Upper lobe of right lung (tissue), 1 donor: ENCODE results near the gene DPEP3. TPM values are rescaled to one million over a fixed set of nuclear protein-coding genes. Genes with fewer than 3 reads are reported as not detected.

Source experiments
- ATAC-seq: fragments of 200-7000 bp; cut with Tn5 transposase; one replicate; pipeline ENCODE4 v1.9.1; 2020; ENCODE audit warnings: mild to moderate bottlenecking, moderate library complexity
- DNase-seq: peaks from one replicate; pipeline ENCODE4 v3.0.0-alpha.2; 2020
- H3K27ac ChIP-seq: fragments of 200-600 bp; one replicate; pipeline ENCODE4 v1.8.0; 2022
- H3K27me3 ChIP-seq: fragments of 200-600 bp; one replicate; pipeline ENCODE4 v1.8.0; 2022; ENCODE audit warnings: mild to moderate bottlenecking
- H3K36me3 ChIP-seq: fragments of 200-600 bp; one replicate; pipeline ENCODE4 v1.8.0; 2022
- H3K4me1 ChIP-seq: fragments of 200-600 bp; one replicate; pipeline ENCODE4 v1.8.0; 2022
- H3K4me3 ChIP-seq: fragments of 200-600 bp; one replicate; pipeline ENCODE4 v1.8.0; 2022; ENCODE audit warnings: mild to moderate bottlenecking
- H3K9me3 ChIP-seq: fragments of 200-600 bp; one replicate; pipeline ENCODE4 v1.8.0; 2022
- intact Hi-C: fragments of 100-400 bp; cut with DNase I; formaldehyde crosslinking; loops from one replicate; pipeline ENCODE4 v1.11.0; 2022
- total RNA-seq: library from RNA; stranded (reverse); fragmentation: NEBNext Ultra II Directional; extraction: Animal tissue kit (Norgen Biotek cat#: 25700); gene quantifications from one replicate; pipeline ENCODE4 v1.2.1, GENCODE V29; 2021
- TF ChIP-seq, protein P1 (sequence below): fragments of 200-600 bp; IDR thresholded peaks from one replicate; pipeline ENCODE4 v1.8.0; 2022; ENCODE audit warnings: antibody characterized with exemption
- donor health status: DM: no; HTN: yes; CAD: no; lungs with severe emphysema.

The DPEP3 gene
- total RNA-seq, 1 donor from 2014 or later: not detected

DNA sequence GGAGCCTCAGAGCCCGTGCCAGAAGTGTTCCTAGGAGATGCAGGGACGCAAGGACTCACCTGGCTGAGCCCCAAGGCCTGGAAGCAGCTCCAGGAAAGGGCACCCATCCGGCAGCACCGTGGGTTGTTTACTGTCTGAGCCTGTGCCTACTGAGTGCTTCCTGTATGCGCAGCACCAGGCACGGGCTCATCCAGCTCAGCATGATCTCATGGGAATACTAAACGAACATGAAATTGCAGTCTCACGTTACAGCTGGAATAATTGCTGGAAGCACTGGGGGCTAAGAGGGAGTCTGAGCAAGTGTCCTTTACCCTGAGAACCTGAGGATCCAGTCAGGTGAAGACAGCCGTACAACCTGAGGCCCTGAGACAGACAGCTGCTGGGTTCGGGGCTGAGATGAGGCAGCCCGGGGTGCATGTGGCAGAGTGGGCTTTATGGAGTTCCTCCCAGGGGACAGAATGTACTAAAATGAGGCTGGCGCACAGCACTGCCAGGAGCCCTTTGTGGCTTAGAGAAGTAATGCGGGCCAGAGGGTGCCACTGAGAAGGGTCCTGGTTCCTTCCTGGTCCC lies 54.0 kb downstream of the DPEP3 start:
- intact Hi-C loops: loop anchor here (10.0 kb wide), 2 partner anchors 101 to 251 kb away; no protein-coding TSS in a partner anchor
- TF ChIP-seq, protein P1, sequence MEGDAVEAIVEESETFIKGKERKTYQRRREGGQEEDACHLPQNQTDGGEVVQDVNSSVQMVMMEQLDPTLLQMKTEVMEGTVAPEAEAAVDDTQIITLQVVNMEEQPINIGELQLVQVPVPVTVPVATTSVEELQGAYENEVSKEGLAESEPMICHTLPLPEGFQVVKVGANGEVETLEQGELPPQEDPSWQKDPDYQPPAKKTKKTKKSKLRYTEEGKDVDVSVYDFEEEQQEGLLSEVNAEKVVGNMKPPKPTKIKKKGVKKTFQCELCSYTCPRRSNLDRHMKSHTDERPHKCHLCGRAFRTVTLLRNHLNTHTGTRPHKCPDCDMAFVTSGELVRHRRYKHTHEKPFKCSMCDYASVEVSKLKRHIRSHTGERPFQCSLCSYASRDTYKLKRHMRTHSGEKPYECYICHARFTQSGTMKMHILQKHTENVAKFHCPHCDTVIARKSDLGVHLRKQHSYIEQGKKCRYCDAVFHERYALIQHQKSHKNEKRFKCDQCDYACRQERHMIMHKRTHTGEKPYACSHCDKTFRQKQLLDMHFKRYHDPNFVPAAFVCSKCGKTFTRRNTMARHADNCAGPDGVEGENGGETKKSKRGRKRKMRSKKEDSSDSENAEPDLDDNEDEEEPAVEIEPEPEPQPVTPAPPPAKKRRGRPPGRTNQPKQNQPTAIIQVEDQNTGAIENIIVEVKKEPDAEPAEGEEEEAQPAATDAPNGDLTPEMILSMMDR: no peak
- Histone ChIP-seq H3K9me3 (no peaks in the 10 kb centered on the region), H3K4me3 (no peak overlapping the region), H3K36me3 (peaks cover 25% of the 10 kb centered on the region), H3K4me1 (peaks cover 10% of the 10 kb centered on the region), H3K27ac (peak overlapping the region; percentile 47), H3K27me3 (no peaks in the 10 kb centered on the region)
- ATAC-seq: peak; percentile 27
- no peak for DNase-seq

Other genes with a start within 250 kb of the DPEP3 start
- 19.2 TPM for gene RANBP10, start 173.9 kb downstream of the DPEP3 start, total RNA-seq
- gene TSNAXIP1, start 173.6 kb downstream of the DPEP3 start, total RNA-seq: 0.55 TPM
- gene THAP11, start 138.2 kb downstream of the DPEP3 start, total RNA-seq: 25.1 TPM
- 55.0 TPM for gene NUTF2, start 133.6 kb downstream of the DPEP3 start, total RNA-seq
- gene CENPT, start 132.8 kb downstream of the DPEP3 start, total RNA-seq: 30.0 TPM
- 48.8 TPM for gene EDC4, start 107.4 kb downstream of the DPEP3 start, total RNA-seq
- 0.69 TPM for gene NRN1L, start 95.6 kb downstream of the DPEP3 start, total RNA-seq
- 29.7 TPM for gene PSKH1, start 87.2 kb downstream of the DPEP3 start, total RNA-seq
- 0.96 TPM for gene CTRL, start 48.6 kb downstream of the DPEP3 start, total RNA-seq
- 71.6 TPM for gene PSMB10, start 43.6 kb downstream of the DPEP3 start, total RNA-seq
- gene LCAT, start 36.4 kb downstream of the DPEP3 start, total RNA-seq: 40.2 TPM
- 102 TPM for gene SLC12A4, start 11.9 kb downstream of the DPEP3 start, total RNA-seq
- gene DPEP2, start 19.0 kb upstream of the DPEP3 start, total RNA-seq: 16.4 TPM
- gene DPEP2NB, start 35.4 kb upstream of the DPEP3 start, total RNA-seq: not detected
- gene DDX28, start 42.7 kb upstream of the DPEP3 start, total RNA-seq: 9.9 TPM
- gene DUS2, start 42.8 kb upstream of the DPEP3 start, total RNA-seq: 11.2 TPM
- 74.5 TPM for gene NFATC3, start 104.9 kb upstream of the DPEP3 start, total RNA-seq